HG03025 (cell line): ENCODE measurements around the gene UPK1B.
"Not testable (repeated sequence)": the region's sequence is repeated elsewhere in the genome, so short reads cannot be mapped to it uniquely, and the experiment has no call there.

ENCODE experiments used
- ATAC-seq: cut with Tn5 transposase; IDR thresholded peaks from one replicate; pipeline ENCODE4 v1.9.1; 2021; ENCODE audit warnings: mild to moderate bottlenecking, moderate library complexity; ENCODE audit not compliant: unreplicated experiment, low FRiP score

The UPK1B gene

GRCh38 chr3:119221779-119222320 lies 48.5 kb downstream of the UPK1B start:
- ATAC-seq, result no peak

GRCh38 chr3:119222391-119222790 lies 49.0 kb downstream of the UPK1B start:
- no peak for ATAC-seq

GRCh38 chr3:119223511-119223910 lies 50.1 kb downstream of the UPK1B start:
- no peak for ATAC-seq

- ATAC-seq, result no peak
Measured at GRCh38 chr3:119225121-119225520, 51.7 kb downstream of the UPK1B start.

- ATAC-seq, result no peak
Measured at GRCh38 chr3:119227070-119227850, 53.9 kb downstream of the UPK1B start.

GRCh38 chr3:119228373-119229145 lies 55.2 kb downstream of the UPK1B start:
- no peak for ATAC-seq

GRCh38 chr3:119229190-119229589 lies 55.8 kb downstream of the UPK1B start:
- ATAC-seq, result no peak

- no peak for ATAC-seq
Measured at GRCh38 chr3:119230071-119230470, 56.7 kb downstream of the UPK1B start.

GRCh38 chr3:119230745-119231144 lies 57.3 kb downstream of the UPK1B start:
- ATAC-seq, result no peak

- ATAC-seq, result no peak
Measured at GRCh38 chr3:119234610-119235009, 61.2 kb downstream of the UPK1B start.

GRCh38 chr3:119235151-119235550 lies 61.8 kb downstream of the UPK1B start:
- no peak for ATAC-seq

- no peak for ATAC-seq
Measured at GRCh38 chr3:119236756-119237155, 63.4 kb downstream of the UPK1B start.

- no peak for ATAC-seq
Measured at GRCh38 chr3:119237299-119237698, 63.9 kb downstream of the UPK1B start.

- ATAC-seq, result no peak
Measured at GRCh38 chr3:119238363-119238762, 65.0 kb downstream of the UPK1B start.

GRCh38 chr3:119239206-119239820 lies 65.9 kb downstream of the UPK1B start:
- ATAC-seq, result no peak

- ATAC-seq, result peak; percentile 6
Measured at GRCh38 chr3:119240101-119240590, 66.7 kb downstream of the UPK1B start.

GRCh38 chr3:119240591-119241434 lies 67.4 kb downstream of the UPK1B start, which contains the start of gene B4GALT4:
B4GALT4 (minus strand) TSS chr3:119240878; CDS start chr3:119230099, 10,779 bp downstream.
- peak; percentile 89 for ATAC-seq

- ATAC-seq, result not testable (repeated sequence)
Measured at GRCh38 chr3:119242387-119243057, 69.1 kb downstream of the UPK1B start.

GRCh38 chr3:119243058-119243529 lies 69.7 kb downstream of the UPK1B start:
- not testable (repeated sequence) for ATAC-seq
